ENCODE data around the gene GYS1.

GRCh38 chr19:48997972-48998371 is 4.9 kb upstream of the GYS1 start:
- peak in 4 of 6 experiments; percentile 19 to 42 (median 24) for TF ChIP-seq CTCF (IDR thresholded peaks at IDR 0.05)
- no peak for TF ChIP-seq POLR2A (IDR thresholded peaks at IDR 0.05)

All from adrenal gland (tissue), 5 donors.